ENCODE results near the gene NQO2.

GRCh38 chr6:3019065-3019464, 19.4 kb downstream of the NQO2 start:
- no peak for TF ChIP-seq CTCF (conservative IDR thresholded peaks at IDR 0.05)
- TF ChIP-seq ZFX (IDR thresholded peaks at IDR 0.05), result no peak

Data from C4-2B (cell line).